GM12892 (cell line): ENCODE results near the gene SELENOM.

ENCODE experiments used
- DNase-seq: peaks from one replicate; pipeline ENCODE4 v3.0.0; 2011; ENCODE audit not compliant: insufficient read length
- FAIRE-seq: peaks from 2 replicates; lab custom pipeline; 2011; peaks lifted over from hg19 to GRCh38; lab: Jason Lieb, UNC
- POLR2A ChIP-seq: IDR thresholded peaks from 2 replicates; pipeline ENCODE4 v1.6.1; 2011; ENCODE audit warnings: low read depth, low read length, control low read depth
- POLR2AphosphoS5 ChIP-seq: IDR thresholded peaks from 2 replicates; pipeline ENCODE4 v1.6.1; 2011; ENCODE audit warnings: low read depth, low read length, control low read depth
- TAF1 ChIP-seq: IDR thresholded peaks from 2 replicates; pipeline ENCODE4 v1.6.1; 2011; ENCODE audit warnings: low read depth, mild to moderate bottlenecking, control low read depth, low read length, borderline replicate concordance

SELENOM gene

DNA sequence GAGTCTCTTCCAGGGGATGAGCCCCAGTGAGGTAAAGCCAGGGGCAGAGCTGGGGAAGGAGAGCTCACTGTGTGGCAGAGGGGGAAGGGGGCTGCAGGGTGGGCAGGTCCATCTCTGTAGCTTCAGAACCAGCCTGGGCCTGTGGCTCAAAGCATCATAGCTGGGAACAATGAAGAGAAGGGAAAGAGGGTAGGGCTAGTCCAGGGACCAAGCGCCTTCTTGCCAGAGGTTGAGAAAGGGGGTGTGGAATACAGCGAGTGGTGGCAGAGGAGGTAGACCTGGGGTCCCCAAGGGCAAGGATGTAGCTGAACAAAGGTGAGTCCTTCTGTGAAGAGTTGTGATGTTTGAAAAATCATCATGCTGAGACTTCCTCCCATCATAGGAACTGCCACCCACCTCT is 34.2 kb upstream of the SELENOM start:
- TF ChIP-seq POLR2A (no peak), TAF1 (no peak), POLR2AphosphoS5 (no peak)
- FAIRE-seq (no peak), DNase-seq (no peak)

- TF ChIP-seq TAF1, result no peak
- no peak for TF ChIP-seq POLR2A
- no peak for TF ChIP-seq POLR2AphosphoS5
- DNase-seq, result no peak
- FAIRE-seq, result no peak
Measured at GRCh38 chr22:31140746-31141145, 33.4 kb upstream of the SELENOM start.

- FAIRE-seq, result no peak
- TF ChIP-seq POLR2A, result no peak
- no peak for TF ChIP-seq POLR2AphosphoS5
- TF ChIP-seq TAF1, result no peak
Measured at GRCh38 chr22:31139866-31140716, 32.7 kb upstream of the SELENOM start, which contains the start of gene PLA2G3. TSS of gene PLA2G3 (minus strand) at chr22:31140508. CDS start at chr22:31140354, 154 bp downstream.

GRCh38 chr22:31139066-31139465 is 31.7 kb upstream of the SELENOM start:
- FAIRE-seq (no peak), DNase-seq (no peak)
- TF ChIP-seq POLR2AphosphoS5 (no peak), TAF1 (no peak), POLR2A (no peak)

More at GRCh38 chr22:31139866-31140716, 32.7 kb upstream of the SELENOM start, which contains the start of gene PLA2G3:
- DNase-seq, result no peak

DNA sequence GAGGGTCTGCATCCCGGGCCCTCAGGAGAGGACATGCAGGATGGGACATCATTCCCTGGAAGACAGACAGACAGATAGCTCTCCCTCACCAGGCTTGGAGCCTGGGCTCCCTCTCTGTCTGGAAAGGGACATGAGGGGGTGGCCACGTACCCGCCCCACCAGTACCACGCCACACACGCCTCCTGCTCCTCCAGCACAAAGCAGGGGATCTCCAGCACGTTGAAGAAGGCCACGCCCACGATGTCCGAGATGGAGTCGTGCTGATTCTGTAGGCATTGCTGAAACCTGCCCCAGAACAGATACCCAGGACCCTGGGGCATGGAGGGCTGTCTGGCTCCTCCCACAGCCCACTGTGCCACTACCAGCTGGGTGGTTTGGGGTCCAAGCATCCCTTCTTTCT is 30.8 kb upstream of the SELENOM start:
- DNase-seq (no peak), FAIRE-seq (no peak)
- TF ChIP-seq TAF1 (no peak), POLR2A (no peak), POLR2AphosphoS5 (no peak)

DNA sequence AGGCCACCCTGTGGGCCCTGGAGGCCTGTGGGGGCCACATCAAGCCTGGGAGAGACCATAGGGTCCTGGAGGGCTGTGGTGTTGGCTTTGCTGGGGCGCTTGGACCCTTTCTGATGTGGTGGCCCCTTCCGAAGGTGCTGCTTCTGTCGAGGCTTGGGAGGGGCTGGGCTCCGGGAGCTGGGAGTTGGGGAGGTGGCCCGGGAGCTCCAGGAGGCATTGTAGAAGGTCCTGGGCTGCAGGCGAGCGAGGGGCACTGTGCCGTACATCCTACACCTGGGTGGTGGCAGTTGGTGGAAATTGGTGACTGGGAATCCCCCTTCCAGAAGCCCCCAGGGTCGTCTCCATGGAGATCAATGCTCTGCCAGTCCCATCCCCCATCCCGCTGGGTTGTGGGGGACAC is 30.4 kb upstream of the SELENOM start:
- FAIRE-seq (no peak), DNase-seq (no peak)
- no peak for TF ChIP-seq TAF1
- TF ChIP-seq POLR2A, result no peak
- no peak for TF ChIP-seq POLR2AphosphoS5

DNA sequence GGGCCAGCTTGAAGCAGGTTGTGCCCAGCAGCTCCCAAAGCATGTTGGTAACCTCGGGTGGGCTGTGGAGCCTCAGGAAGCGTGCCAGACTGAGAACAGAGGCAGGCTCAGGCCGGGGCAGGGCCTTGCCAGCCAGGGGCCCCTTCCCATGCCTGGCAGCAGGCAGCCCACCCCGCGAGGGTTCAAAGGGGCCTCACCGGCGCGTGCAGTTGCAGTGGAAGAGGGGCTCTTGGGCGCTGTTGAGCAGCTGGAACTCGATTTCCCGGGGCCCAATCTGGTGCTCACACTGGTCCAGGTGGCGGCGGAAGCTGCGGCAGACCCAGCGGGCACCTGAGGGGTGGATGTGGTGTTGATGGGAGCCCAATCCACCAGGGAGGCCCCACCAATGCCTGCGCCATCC is 29.3 kb upstream of the SELENOM start:
- DNase-seq, result no peak
- TF ChIP-seq POLR2A, result no peak
- TF ChIP-seq POLR2AphosphoS5, result no peak
- no peak for TF ChIP-seq TAF1

GRCh38 chr22:31136155-31136554 is 28.8 kb upstream of the SELENOM start:
- no peak for TF ChIP-seq POLR2AphosphoS5
- TF ChIP-seq POLR2A, result no peak
- no peak for TF ChIP-seq TAF1
- no peak for FAIRE-seq
- no peak for DNase-seq

More for the DNA sequence above, 29.3 kb upstream of the SELENOM start:
- no peak for FAIRE-seq

DNA sequence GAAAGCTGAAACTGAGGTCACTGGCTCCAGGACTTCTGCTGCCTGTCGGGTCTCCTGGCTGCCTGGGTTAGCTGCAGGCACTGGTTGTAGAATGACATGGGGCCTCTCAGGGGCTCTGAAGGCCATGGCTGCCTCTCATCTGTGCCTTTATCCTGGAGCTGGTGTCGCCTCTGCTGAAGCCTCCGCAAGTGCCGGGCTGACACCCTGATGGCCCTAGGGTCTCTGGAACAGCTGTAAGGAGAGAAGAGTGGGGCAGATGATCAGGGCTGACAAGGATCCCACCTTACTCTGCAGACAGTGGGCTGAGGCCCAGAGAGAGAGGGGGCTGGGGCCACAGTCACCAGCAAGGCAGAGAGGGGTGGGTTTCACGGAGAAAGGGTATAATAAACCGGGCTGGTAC is 28.3 kb upstream of the SELENOM start:
- TF ChIP-seq POLR2AphosphoS5, result no peak
- TF ChIP-seq POLR2A, result no peak
- no peak for TF ChIP-seq TAF1
- DNase-seq (no peak), FAIRE-seq (no peak)

DNA sequence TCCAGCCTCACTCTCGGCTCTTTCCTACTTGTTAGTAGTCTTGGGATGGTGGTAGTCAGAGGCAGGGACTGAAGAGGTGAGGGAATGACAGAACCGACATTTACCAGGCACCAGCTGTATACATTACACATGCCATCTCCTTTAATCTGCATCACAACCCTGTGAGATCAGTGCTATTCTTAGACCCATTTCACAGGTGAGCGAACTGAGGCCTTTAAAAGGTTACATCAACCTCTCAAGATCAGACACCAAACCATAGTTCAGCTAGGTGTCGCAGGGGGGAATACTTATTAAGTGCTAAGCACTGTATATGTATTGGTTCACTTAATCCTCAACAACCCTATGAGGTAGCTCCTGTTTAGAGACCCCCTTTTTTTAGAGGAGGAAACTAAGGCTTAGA is 27.3 kb upstream of the SELENOM start:
- no peak for FAIRE-seq
- TF ChIP-seq TAF1 (no peak), POLR2AphosphoS5 (no peak), POLR2A (no peak)
- no peak for DNase-seq

- no peak for TF ChIP-seq POLR2AphosphoS5
- TF ChIP-seq POLR2A, result no peak
- no peak for TF ChIP-seq TAF1
- DNase-seq (no peak), FAIRE-seq (no peak)
Measured at GRCh38 chr22:31133911-31134310, 26.5 kb upstream of the SELENOM start.

DNA sequence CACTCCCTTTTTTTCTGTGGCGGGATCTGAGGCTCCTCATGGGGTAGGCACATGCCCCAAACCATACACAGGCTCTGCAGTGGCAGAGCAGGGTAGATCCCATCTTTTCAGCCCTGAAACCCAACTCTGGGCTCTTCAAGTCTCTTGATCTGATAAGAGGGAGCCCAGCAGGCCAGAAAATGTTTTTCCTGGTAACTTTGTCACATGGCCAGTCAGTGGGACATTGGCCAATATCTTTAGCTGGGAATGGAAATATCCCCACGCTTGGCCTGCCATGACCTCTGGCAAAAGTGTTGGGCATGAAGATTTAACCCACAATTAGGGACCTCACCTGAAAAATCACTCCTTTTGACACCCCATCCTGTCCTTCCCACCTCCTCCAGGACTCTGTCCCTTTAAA is 23.5 kb upstream of the SELENOM start:
- FAIRE-seq (no peak), DNase-seq (no peak)
- TF ChIP-seq POLR2AphosphoS5, result no peak
- no peak for TF ChIP-seq POLR2A
- TF ChIP-seq TAF1, result no peak
